ENCODE results near the gene PTGR3. TPM values are rescaled to one million over a fixed set of nuclear protein-coding genes. Genes with fewer than 3 reads are reported as not detected.

The PTGR3 gene
- total RNA-seq, 2 donors from 2014 or later, result 25.6 to 32.2 TPM

GRCh38 chr18:75178376-75178775, 30.6 kb downstream of the PTGR3 start:
- 94% methylated on average over 11 of the region's 11 CpGs for WGBS
- H3K27me3 ChIP-seq (replicated peaks; ENCODE audit: insufficient read depth), result no peaks in the 10 kb centered on the region
- no peak overlapping the region for H3K4me3 ChIP-seq
- no peaks in the 10 kb centered on the region for H3K4me1 ChIP-seq (replicated peaks)
- H3K36me3 ChIP-seq, result no peaks in the 10 kb centered on the region
- no peak overlapping the region for H3K27ac ChIP-seq
- no peak for DNase-seq (ENCODE audit: low spot score)
- intact Hi-C loops (cut with DNase I), result no loop called here
- TF ChIP-seq, protein P1, sequence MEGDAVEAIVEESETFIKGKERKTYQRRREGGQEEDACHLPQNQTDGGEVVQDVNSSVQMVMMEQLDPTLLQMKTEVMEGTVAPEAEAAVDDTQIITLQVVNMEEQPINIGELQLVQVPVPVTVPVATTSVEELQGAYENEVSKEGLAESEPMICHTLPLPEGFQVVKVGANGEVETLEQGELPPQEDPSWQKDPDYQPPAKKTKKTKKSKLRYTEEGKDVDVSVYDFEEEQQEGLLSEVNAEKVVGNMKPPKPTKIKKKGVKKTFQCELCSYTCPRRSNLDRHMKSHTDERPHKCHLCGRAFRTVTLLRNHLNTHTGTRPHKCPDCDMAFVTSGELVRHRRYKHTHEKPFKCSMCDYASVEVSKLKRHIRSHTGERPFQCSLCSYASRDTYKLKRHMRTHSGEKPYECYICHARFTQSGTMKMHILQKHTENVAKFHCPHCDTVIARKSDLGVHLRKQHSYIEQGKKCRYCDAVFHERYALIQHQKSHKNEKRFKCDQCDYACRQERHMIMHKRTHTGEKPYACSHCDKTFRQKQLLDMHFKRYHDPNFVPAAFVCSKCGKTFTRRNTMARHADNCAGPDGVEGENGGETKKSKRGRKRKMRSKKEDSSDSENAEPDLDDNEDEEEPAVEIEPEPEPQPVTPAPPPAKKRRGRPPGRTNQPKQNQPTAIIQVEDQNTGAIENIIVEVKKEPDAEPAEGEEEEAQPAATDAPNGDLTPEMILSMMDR (IDR thresholded peaks at IDR 0.05), result no peak
- TF ChIP-seq POLR2AphosphoS5 (IDR thresholded peaks at IDR 0.05), result no peak
- no peak for TF ChIP-seq POLR2A (IDR thresholded peaks at IDR 0.05)
- H3K9me3 ChIP-seq, result no peaks in the 10 kb centered on the region

DNA sequence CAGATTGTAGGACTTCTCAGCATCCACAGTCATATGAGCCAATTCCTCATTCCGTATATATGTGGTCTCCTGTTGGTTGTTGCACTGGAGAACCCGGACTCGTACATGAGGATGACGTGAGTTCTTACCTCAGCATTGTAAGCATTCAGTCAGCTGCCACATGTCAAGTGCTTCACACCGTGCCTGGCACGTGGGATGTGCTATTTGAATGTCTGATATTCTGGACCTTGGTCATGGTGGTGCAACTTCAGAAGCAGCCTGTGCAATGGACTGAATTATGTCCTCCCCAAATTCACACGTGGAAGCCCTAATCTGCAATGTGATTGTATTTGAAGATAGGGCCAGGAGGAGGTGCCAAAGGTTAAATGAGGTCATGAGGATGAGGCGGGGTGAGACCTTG, 32.1 kb downstream of the PTGR3 start:
- H3K27me3 ChIP-seq (replicated peaks; ENCODE audit: insufficient read depth), result no peaks in the 10 kb centered on the region
- H3K4me3 ChIP-seq, result no peak overlapping the region
- H3K36me3 ChIP-seq, result no peaks in the 10 kb centered on the region
- intact Hi-C loops (cut with DNase I), result no loop called here
- TF ChIP-seq, protein P1 (IDR thresholded peaks at IDR 0.05), result no peak
- TF ChIP-seq POLR2A (IDR thresholded peaks at IDR 0.05), result no peak
- TF ChIP-seq POLR2AphosphoS5 (IDR thresholded peaks at IDR 0.05), result no peak
- no peak for DNase-seq (ENCODE audit: low spot score)
- H3K9me3 ChIP-seq, result no peaks in the 10 kb centered on the region
- H3K27ac ChIP-seq, result no peak overlapping the region
- no peaks in the 10 kb centered on the region for H3K4me1 ChIP-seq (replicated peaks)
- WGBS, result 86% methylated on average over 8 of the region's 8 CpGs

DNA sequence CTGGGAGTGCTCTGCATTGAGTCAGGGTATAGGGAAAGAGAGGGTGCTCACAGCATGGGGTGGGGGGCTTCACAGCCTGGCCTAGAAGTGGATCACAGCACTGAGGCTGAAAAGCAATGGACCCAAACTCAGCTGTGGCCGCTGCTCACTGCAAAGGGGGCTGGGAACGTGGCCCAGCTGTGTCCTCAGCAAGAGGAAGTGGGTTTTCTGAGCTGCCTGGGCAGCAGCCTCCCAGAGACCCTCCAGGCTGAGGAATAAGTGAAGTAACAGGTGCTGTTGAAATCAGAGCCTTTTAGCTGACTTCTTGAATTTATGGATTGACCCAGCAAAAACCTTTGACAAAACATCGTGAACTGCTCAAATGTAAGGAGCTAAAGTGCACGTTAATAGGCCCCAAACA, 35.2 kb downstream of the PTGR3 start:
- no peak for TF ChIP-seq POLR2AphosphoS5 (IDR thresholded peaks at IDR 0.05)
- TF ChIP-seq, protein P1 (IDR thresholded peaks at IDR 0.05), result no peak
- no peak for TF ChIP-seq POLR2A (IDR thresholded peaks at IDR 0.05)
- intact Hi-C loops (cut with DNase I), result no loop called here
- WGBS, result 86% methylated on average over 4 of the region's 4 CpGs

DNA sequence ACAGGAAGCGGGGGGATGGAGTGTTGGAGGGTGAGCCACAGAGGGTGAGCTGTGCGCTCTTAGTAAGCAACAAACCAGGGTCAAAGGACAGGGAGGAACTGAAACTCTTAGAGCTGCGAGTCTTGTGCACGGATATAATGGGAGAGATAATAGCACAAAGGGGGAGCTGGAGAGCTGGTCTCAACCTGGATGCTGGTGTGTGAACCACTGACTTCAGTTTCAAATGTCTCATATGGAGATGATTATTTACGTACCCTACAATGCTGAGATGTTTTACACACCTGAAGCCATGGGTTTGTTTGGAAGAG, 35.9 kb downstream of the PTGR3 start:
- no peaks in the 10 kb centered on the region for H3K4me1 ChIP-seq (replicated peaks)
- no peaks in the 10 kb centered on the region for H3K27me3 ChIP-seq (replicated peaks; ENCODE audit: insufficient read depth)
- DNase-seq (ENCODE audit: low spot score), result no peak
- WGBS, result 67% methylated on average over 5 of the region's 5 CpGs
- intact Hi-C loops (cut with DNase I), result no loop called here
- TF ChIP-seq, protein P1 (IDR thresholded peaks at IDR 0.05), result no peak
- TF ChIP-seq POLR2AphosphoS5 (IDR thresholded peaks at IDR 0.05) (no peak), POLR2A (IDR thresholded peaks at IDR 0.05) (no peak)
- no peak overlapping the region for H3K4me3 ChIP-seq
- H3K9me3 ChIP-seq, result no peaks in the 10 kb centered on the region
- H3K36me3 ChIP-seq, result no peaks in the 10 kb centered on the region
- H3K27ac ChIP-seq, result no peak overlapping the region

More for the DNA sequence above, 35.2 kb downstream of the PTGR3 start:
- no peaks in the 10 kb centered on the region for H3K4me1 ChIP-seq (replicated peaks)
- no peaks in the 10 kb centered on the region for H3K9me3 ChIP-seq
- no peak overlapping the region for H3K27ac ChIP-seq
- H3K27me3 ChIP-seq (replicated peaks; ENCODE audit: insufficient read depth), result no peaks in the 10 kb centered on the region
- no peaks in the 10 kb centered on the region for H3K36me3 ChIP-seq
- no peak for DNase-seq (ENCODE audit: low spot score)
- no peak overlapping the region for H3K4me3 ChIP-seq

GRCh38 chr18:75172299-75173124, 36.4 kb downstream of the PTGR3 start:
- 87% methylated on average over 17 of the region's 17 CpGs for whole genome bisulfite sequencing
- intact Hi-C loops (cut with DNase I), result no loop called here

More at GRCh38 chr18:75172299-75173124, 36.4 kb downstream of the PTGR3 start:
- Histone ChIP-seq H3K27me3 (replicated peaks; ENCODE audit: insufficient read depth) (no peaks in the 10 kb centered on the region), H3K4me3 (no peak overlapping the region), H3K36me3 (no peaks in the 10 kb centered on the region), H3K4me1 (replicated peaks) (no peaks in the 10 kb centered on the region), H3K9me3 (no peaks in the 10 kb centered on the region), H3K27ac (no peak overlapping the region)
- DNase-seq (ENCODE audit: low spot score), result no peak
- no peak for TF ChIP-seq POLR2A (IDR thresholded peaks at IDR 0.05)
- TF ChIP-seq, protein P1 (IDR thresholded peaks at IDR 0.05), result no peak
- TF ChIP-seq POLR2AphosphoS5 (IDR thresholded peaks at IDR 0.05), result no peak
